ENCODE measurements around the gene SEC16A. TPM values are rescaled to one million over a fixed set of nuclear protein-coding genes. Genes with fewer than 3 reads are reported as not detected.

The SEC16A gene
- polyA plus RNA-seq, 1 donor = 38.4 TPM

GRCh38 chr9:136395345-136396218 lies 87.3 kb downstream of the SEC16A start:
- no peak for DNase-seq

- no peak for DNase-seq
These were observed 87.9 kb downstream of the SEC16A start for GRCh38 chr9:136395020-136395340.

- DNase-seq = no peak
These were observed 88.4 kb downstream of the SEC16A start for GRCh38 chr9:136394312-136395019.

GRCh38 chr9:136393531-136393930 lies 89.3 kb downstream of the SEC16A start:
- DNase-seq = no peak

GRCh38 chr9:136392538-136393449 lies 90.0 kb downstream of the SEC16A start:
- no peak for DNase-seq

- DNase-seq = no peak
These were observed 90.9 kb downstream of the SEC16A start for GRCh38 chr9:136391737-136392537.

Other genes starting within 250 kb of the SEC16A start
- 8.3 TPM for gene QSOX2, start 237.2 kb downstream of the SEC16A start, polyA plus RNA-seq (ENCODE audit: insufficient read length)
- gene CCDC187, start 178.9 kb downstream of the SEC16A start, polyA plus RNA-seq (ENCODE audit: insufficient read length) = 0.04 TPM
- gene GPSM1, start 155.5 kb downstream of the SEC16A start, polyA plus RNA-seq (ENCODE audit: insufficient read length) = 28.5 TPM
- 10.5 TPM for gene DNLZ, start 119.3 kb downstream of the SEC16A start, polyA plus RNA-seq (ENCODE audit: insufficient read length)
- 1.1 TPM for gene CARD9, start 109.4 kb downstream of the SEC16A start, polyA plus RNA-seq (ENCODE audit: insufficient read length)
- 7.8 TPM for gene SNAPC4, start 82.9 kb downstream of the SEC16A start, polyA plus RNA-seq (ENCODE audit: insufficient read length)
- gene ENTR1, start 72.4 kb downstream of the SEC16A start, polyA plus RNA-seq (ENCODE audit: insufficient read length) = 31.5 TPM
- gene PMPCA, start 72.4 kb downstream of the SEC16A start, polyA plus RNA-seq (ENCODE audit: insufficient read length) = 39.9 TPM
- 13.7 TPM for gene INPP5E, start 43.2 kb downstream of the SEC16A start, polyA plus RNA-seq (ENCODE audit: insufficient read length)
- 38.6 TPM for gene NOTCH1, start 63.0 kb upstream of the SEC16A start, polyA plus RNA-seq (ENCODE audit: insufficient read length)
- 90.8 TPM for gene EGFL7, start 179.9 kb upstream of the SEC16A start, polyA plus RNA-seq (ENCODE audit: insufficient read length)
- 19.1 TPM for gene AGPAT2, start 204.4 kb upstream of the SEC16A start, polyA plus RNA-seq (ENCODE audit: insufficient read length)
- 20.4 TPM for gene DIPK1B, start 229.5 kb upstream of the SEC16A start, polyA plus RNA-seq (ENCODE audit: insufficient read length)